ENCODE results near the gene ADCY9.

Gene ADCY9

DNA sequence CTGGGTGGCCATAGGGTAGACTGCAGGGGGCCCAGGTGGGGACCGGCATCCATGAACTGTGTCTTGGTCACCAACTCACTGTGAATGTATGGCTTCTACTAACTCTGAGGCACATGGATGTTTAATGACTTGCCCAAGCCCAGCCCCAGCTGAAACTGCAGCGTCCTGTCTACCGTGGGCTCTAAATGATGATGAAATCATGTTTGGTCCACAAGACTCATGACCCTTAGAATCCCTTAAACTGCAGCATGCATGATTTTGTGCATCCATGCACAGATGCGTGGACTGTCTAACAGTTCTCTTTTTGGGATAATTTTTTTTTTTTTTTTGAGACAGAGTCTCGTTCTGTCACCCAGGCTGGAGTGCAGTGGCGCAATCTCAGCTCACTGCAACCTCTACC is 203.3 kb downstream of the ADCY9 start:
- no peak for DNase-seq
- ATAC-seq, result no peak

Measured in stimulated activated naive CD8-positive, alpha-beta T cell treated with anti-CD3 and anti-CD28 coated beads, Interleukin-15, Interleukin-2, amounts not matched to agents 100 U/mL and 50 U/mL, for 24 hours (primary cell).